ENCODE results near the gene PRKCQ.

Gene PRKCQ

GRCh38 chr10:6423413-6424170 lies 156.5 kb downstream of the PRKCQ start:
- H3K36me3 ChIP-seq (replicated peaks; ENCODE audit: insufficient read depth, low read length) = no peaks in the 10 kb centered on the region

GRCh38 chr10:6423004-6423403 lies 157.1 kb downstream of the PRKCQ start:
- no peaks in the 10 kb centered on the region for H3K9me2 ChIP-seq (replicated peaks; ENCODE audit: insufficient read depth, low read length)
- no peaks in the 10 kb centered on the region for H3K79me2 ChIP-seq (ENCODE audit: low read length)
- H3K4me2 ChIP-seq (ENCODE audit: low read depth, low read length) = no peak overlapping the region
- no peak for TF ChIP-seq EZH2phosphoT487 (IDR thresholded peaks at IDR 0.05; ENCODE audit: low read length)
- TF ChIP-seq, protein P1, sequence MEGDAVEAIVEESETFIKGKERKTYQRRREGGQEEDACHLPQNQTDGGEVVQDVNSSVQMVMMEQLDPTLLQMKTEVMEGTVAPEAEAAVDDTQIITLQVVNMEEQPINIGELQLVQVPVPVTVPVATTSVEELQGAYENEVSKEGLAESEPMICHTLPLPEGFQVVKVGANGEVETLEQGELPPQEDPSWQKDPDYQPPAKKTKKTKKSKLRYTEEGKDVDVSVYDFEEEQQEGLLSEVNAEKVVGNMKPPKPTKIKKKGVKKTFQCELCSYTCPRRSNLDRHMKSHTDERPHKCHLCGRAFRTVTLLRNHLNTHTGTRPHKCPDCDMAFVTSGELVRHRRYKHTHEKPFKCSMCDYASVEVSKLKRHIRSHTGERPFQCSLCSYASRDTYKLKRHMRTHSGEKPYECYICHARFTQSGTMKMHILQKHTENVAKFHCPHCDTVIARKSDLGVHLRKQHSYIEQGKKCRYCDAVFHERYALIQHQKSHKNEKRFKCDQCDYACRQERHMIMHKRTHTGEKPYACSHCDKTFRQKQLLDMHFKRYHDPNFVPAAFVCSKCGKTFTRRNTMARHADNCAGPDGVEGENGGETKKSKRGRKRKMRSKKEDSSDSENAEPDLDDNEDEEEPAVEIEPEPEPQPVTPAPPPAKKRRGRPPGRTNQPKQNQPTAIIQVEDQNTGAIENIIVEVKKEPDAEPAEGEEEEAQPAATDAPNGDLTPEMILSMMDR (IDR thresholded peaks at IDR 0.05; ENCODE audit: low read length) = no peak
- no peaks in the 10 kb centered on the region for H3K4me1 ChIP-seq (ENCODE audit: low read length)
- H3K27me3 ChIP-seq (replicated peaks; ENCODE audit: insufficient read depth, low read length) = no peaks in the 10 kb centered on the region
- no peak overlapping the region for H3K4me3 ChIP-seq (ENCODE audit: low read length)
- H4K20me1 ChIP-seq (ENCODE audit: insufficient read depth, low read length) = no peaks in the 10 kb centered on the region
- no peaks in the 10 kb centered on the region for H3F3A ChIP-seq (ENCODE audit: insufficient read depth, low read length)
- no peak for DNase-seq
- no peak overlapping the region for H3K27ac ChIP-seq (ENCODE audit: low read length)
- H3K9me3 ChIP-seq (replicated peaks; ENCODE audit: insufficient read depth, low read length) = no peaks in the 10 kb centered on the region
- H3K9ac ChIP-seq (ENCODE audit: low read length) = no peak overlapping the region
- no peak overlapping the region for H2AFZ ChIP-seq (ENCODE audit: low read length)
- no peaks in the 10 kb centered on the region for H3K36me3 ChIP-seq (replicated peaks; ENCODE audit: insufficient read depth, low read length)

More at GRCh38 chr10:6423413-6424170, 156.5 kb downstream of the PRKCQ start:
- DNase-seq = no peak
- H3F3A ChIP-seq (ENCODE audit: insufficient read depth, low read length) = no peaks in the 10 kb centered on the region
- H3K9ac ChIP-seq (ENCODE audit: low read length) = no peak overlapping the region
- no peaks in the 10 kb centered on the region for H3K27me3 ChIP-seq (replicated peaks; ENCODE audit: insufficient read depth, low read length)
- H3K27ac ChIP-seq (ENCODE audit: low read length) = no peak overlapping the region
- H2AFZ ChIP-seq (ENCODE audit: low read length) = no peak overlapping the region
- no peaks in the 10 kb centered on the region for H3K4me1 ChIP-seq (ENCODE audit: low read length)
- TF ChIP-seq, protein P1 (IDR thresholded peaks at IDR 0.05; ENCODE audit: low read length) = no peak
- no peak for TF ChIP-seq EZH2phosphoT487 (IDR thresholded peaks at IDR 0.05; ENCODE audit: low read length)
- no peak for TF ChIP-seq EZH2 (optimal IDR thresholded peaks at IDR 0.05; ENCODE audit: low read depth, low read length)
- H3K9me3 ChIP-seq (replicated peaks; ENCODE audit: insufficient read depth, low read length) = no peaks in the 10 kb centered on the region
- no peaks in the 10 kb centered on the region for H3K79me2 ChIP-seq (ENCODE audit: low read length)
- H4K20me1 ChIP-seq (ENCODE audit: insufficient read depth, low read length) = no peaks in the 10 kb centered on the region
- no peak overlapping the region for H3K4me3 ChIP-seq (ENCODE audit: low read length)
- no peaks in the 10 kb centered on the region for H3K9me2 ChIP-seq (replicated peaks; ENCODE audit: insufficient read depth, low read length)
- no peak overlapping the region for H3K4me2 ChIP-seq (ENCODE audit: low read depth, low read length)

DNA sequence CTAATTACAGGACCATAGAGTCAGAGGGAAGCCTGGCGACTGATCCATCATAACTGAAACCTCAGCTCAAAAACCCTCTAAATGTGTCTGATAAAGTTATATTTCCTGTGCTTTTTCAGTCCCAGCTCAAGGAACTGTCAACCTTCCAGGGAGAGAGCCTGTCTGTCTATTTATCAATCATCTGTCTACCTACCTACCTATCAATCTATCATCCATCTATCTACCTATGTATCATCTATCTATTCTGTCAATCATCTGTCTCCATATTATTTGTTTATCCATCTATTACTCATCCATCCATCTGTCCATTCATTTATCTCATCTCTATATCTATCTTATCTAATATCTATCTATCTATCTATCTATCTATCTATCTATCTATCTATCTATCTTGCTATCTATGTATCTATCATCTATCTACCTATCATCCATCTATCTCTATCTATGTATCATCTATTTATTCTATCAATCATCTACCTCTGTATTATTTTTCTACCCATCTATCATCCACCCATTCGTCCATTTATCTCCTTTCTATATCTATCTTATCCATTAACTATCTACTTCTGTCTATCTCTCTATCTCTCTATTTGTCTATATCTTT lies 161.4 kb downstream of the PRKCQ start:
- Histone ChIP-seq H3K9me2 (replicated peaks; ENCODE audit: insufficient read depth, low read length) (no peaks in the 10 kb centered on the region), H4K20me1 (ENCODE audit: insufficient read depth, low read length) (no peaks in the 10 kb centered on the region), H3K27me3 (replicated peaks; ENCODE audit: insufficient read depth, low read length) (no peaks in the 10 kb centered on the region), H3K4me3 (ENCODE audit: low read length) (no peak overlapping the region), H3K9ac (ENCODE audit: low read length) (no peak overlapping the region), H3K79me2 (ENCODE audit: low read length) (no peaks in the 10 kb centered on the region), H3K9me3 (replicated peaks; ENCODE audit: insufficient read depth, low read length) (no peaks in the 10 kb centered on the region), H2AFZ (ENCODE audit: low read length) (no peak overlapping the region), H3K4me1 (ENCODE audit: low read length) (no peaks in the 10 kb centered on the region), H3F3A (ENCODE audit: insufficient read depth, low read length) (no peaks in the 10 kb centered on the region), H3K4me2 (ENCODE audit: low read depth, low read length) (no peak overlapping the region), H3K36me3 (replicated peaks; ENCODE audit: insufficient read depth, low read length) (no peaks in the 10 kb centered on the region), H3K27ac (ENCODE audit: low read length) (no peak overlapping the region)
- TF ChIP-seq EZH2 (optimal IDR thresholded peaks at IDR 0.05; ENCODE audit: low read depth, low read length) (no peak), EZH2phosphoT487 (IDR thresholded peaks at IDR 0.05; ENCODE audit: low read length) (no peak)
- TF ChIP-seq, protein P1 (IDR thresholded peaks at IDR 0.05; ENCODE audit: low read length) = no peak
- DNase-seq = no peak

All from MM.1S (cell line).